WTC11 (cell line): ENCODE measurements around the gene HYDIN. TPM values are rescaled to one million over a fixed set of nuclear protein-coding genes. Genes with fewer than 3 reads are reported as not detected.

ENCODE experiments used
- ATAC-seq: fragments of 200-7000 bp; cut with Tn5 transposase; 2 replicates; pipeline ENCODE4 v1.10.0; 2021; ENCODE audit warnings: mild to moderate bottlenecking, moderate library complexity
- CTCF ChIA-PET: fragments of 300-600 bp; sonication (Branson Sonifier 250); formaldehyde crosslinking; loops from one replicate; lab custom pipeline; 2021; ENCODE audit warnings: antibody characterized with exemption; lab: Charles Lee
- POLR2A ChIA-PET: fragments of 350-600 bp; sonication (Branson Sonifier 250); formaldehyde crosslinking; loops from one replicate; lab custom pipeline; 2021; ENCODE audit warnings: antibody characterized with exemption; lab: Charles Lee
- DNase-seq: peaks from one replicate; pipeline ENCODE4 v3.0.0; 2021; ENCODE audit warnings: low spot score
- H3K27ac Mint-ChIP-seq: 2 replicates; pipeline ENCODE4 v1.8.0; 2021; ENCODE audit warnings: mixed read lengths
- H3K27me3 Mint-ChIP-seq: 2 replicates; pipeline ENCODE4 v1.8.0; 2021; ENCODE audit warnings: low read depth, mild to moderate bottlenecking, moderate library complexity, mixed read lengths
- H3K36me3 Mint-ChIP-seq: 2 replicates; pipeline ENCODE4 v1.8.0; 2021; ENCODE audit warnings: mixed read lengths
- H3K4me1 Mint-ChIP-seq: 2 replicates; pipeline ENCODE4 v1.8.0; 2022; ENCODE audit warnings: mixed read lengths
- H3K4me3 Mint-ChIP-seq: 2 replicates; pipeline ENCODE4 v1.8.0; 2021; ENCODE audit warnings: mild to moderate bottlenecking, moderate library complexity, mixed read lengths
- H3K9me3 Mint-ChIP-seq: 2 replicates; pipeline ENCODE4 v1.8.0; 2021; ENCODE audit warnings: mixed read lengths
- ESRRA ChIP-seq: sonication (generic); formaldehyde crosslinking; IDR thresholded peaks from 2 replicates; pipeline ENCODE4 v1.8.1; 2022; ENCODE audit warnings: mild to moderate bottlenecking, missing genetic modification reagents, borderline replicate concordance
- FOXP1 ChIP-seq: sonication (generic); formaldehyde crosslinking; IDR thresholded peaks from 2 replicates; pipeline ENCODE4 v1.8.0; 2022; ENCODE audit warnings: missing genetic modification reagents, mild to moderate bottlenecking, moderate library complexity, borderline replicate concordance
- GTF2I ChIP-seq: fragments of 250-450 bp; sonication (Bioruptor Pico); conservative IDR thresholded peaks from 2 replicates; pipeline ENCODE4 v1.4.0; 2021; ENCODE audit warnings: mild to moderate bottlenecking
- HMGA2 ChIP-seq: fragments of 250-450 bp; sonication (Bioruptor Pico); IDR thresholded peaks from 2 replicates; pipeline ENCODE4 v1.4.0; 2021; ENCODE audit warnings: mild to moderate bottlenecking, moderate library complexity
- JUN ChIP-seq: sonication (generic); formaldehyde crosslinking; IDR thresholded peaks from 2 replicates; pipeline ENCODE4 v1.8.0; 2023; ENCODE audit warnings: mild to moderate bottlenecking, missing genetic modification reagents
- KAT7 ChIP-seq: sonication (generic); formaldehyde crosslinking; IDR thresholded peaks from 2 replicates; pipeline ENCODE4 v1.8.1; 2023; ENCODE audit warnings: missing genetic modification reagents, mild to moderate bottlenecking, borderline replicate concordance
- MAX ChIP-seq: sonication (generic); formaldehyde crosslinking; IDR thresholded peaks from 2 replicates; pipeline ENCODE4 v1.8.0; 2022; ENCODE audit warnings: mild to moderate bottlenecking, missing genetic modification reagents
- PREB ChIP-seq: sonication (generic); formaldehyde crosslinking; IDR thresholded peaks from 2 replicates; pipeline ENCODE4 v1.8.1; 2022; ENCODE audit warnings: mild to moderate bottlenecking, missing genetic modification reagents, moderate library complexity, borderline replicate concordance
- SOX15 ChIP-seq: fragments of 250-450 bp; sonication (Bioruptor Pico); IDR thresholded peaks from 2 replicates; pipeline ENCODE4 v1.9.0; 2021; ENCODE audit warnings: mild to moderate bottlenecking
- STAT6 ChIP-seq: sonication (generic); formaldehyde crosslinking; conservative IDR thresholded peaks from 2 replicates; pipeline ENCODE4 v1.8.1; 2023; ENCODE audit warnings: mild to moderate bottlenecking, low read depth, missing genetic modification reagents, moderate library complexity
- ZNF121 ChIP-seq: sonication (generic); formaldehyde crosslinking; IDR thresholded peaks from 2 replicates; pipeline ENCODE4 v1.8.0; 2023; ENCODE audit warnings: missing genetic modification reagents
- ZNF138 ChIP-seq: sonication (generic); formaldehyde crosslinking; conservative IDR thresholded peaks from 2 replicates; pipeline ENCODE4 v1.8.1; 2022; ENCODE audit warnings: mild to moderate bottlenecking, moderate library complexity, missing genetic modification reagents
- ZNF263 ChIP-seq: sonication (generic); formaldehyde crosslinking; IDR thresholded peaks from 2 replicates; pipeline ENCODE4 v1.8.1; 2022; ENCODE audit warnings: low read depth, mild to moderate bottlenecking, moderate library complexity, missing genetic modification reagents
- ZNF317 ChIP-seq: sonication (generic); formaldehyde crosslinking; IDR thresholded peaks from 2 replicates; pipeline ENCODE4 v1.8.1; 2023; ENCODE audit warnings: low read depth, mild to moderate bottlenecking, moderate library complexity, missing genetic modification reagents, borderline replicate concordance
- ZNF396 ChIP-seq: fragments of 250-450 bp; sonication (Bioruptor Pico); IDR thresholded peaks from 2 replicates; pipeline ENCODE4 v1.8.0; 2021; ENCODE audit warnings: mild to moderate bottlenecking, moderate library complexity, borderline replicate concordance
- total RNA-seq: library from RNA; stranded (reverse); gene quantifications from 3 replicates; pipeline ENCODE4 v1.2.3, GENCODE V29; 2021
- TF ChIP-seq, protein P1 (sequence below): fragments of 250-450 bp; sonication (Bioruptor Pico); conservative IDR thresholded peaks from 2 replicates; pipeline ENCODE4 v1.9.0; 2021; ENCODE audit warnings: mild to moderate bottlenecking
- TF ChIP-seq, protein P2 (sequence below): fragments of 250-450 bp; sonication (Bioruptor Pico); IDR thresholded peaks from 2 replicates; pipeline ENCODE4 v1.9.0; 2021; ENCODE audit warnings: mild to moderate bottlenecking

The HYDIN gene
- total RNA-seq, 1 experiment from 2014 or later: 2.6 TPM

DNA sequence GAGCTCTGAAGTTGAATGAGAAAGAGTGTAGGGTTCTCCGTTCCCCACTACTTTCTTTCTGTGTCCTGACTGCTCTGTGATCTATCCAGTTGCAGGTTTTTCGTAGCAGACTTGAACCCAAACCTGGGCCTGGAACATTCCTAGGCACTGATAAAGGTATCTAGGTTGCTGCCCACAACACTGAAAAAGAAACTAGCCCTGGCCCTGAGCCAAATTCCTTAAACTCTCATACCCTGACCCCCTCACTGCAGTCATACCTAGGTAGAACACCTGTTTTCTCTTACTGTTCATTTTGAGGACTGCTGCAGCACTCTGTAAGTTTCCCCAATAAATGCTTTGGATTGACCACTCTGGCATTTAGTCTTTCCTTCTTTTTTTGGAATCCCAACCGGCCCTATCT lies 5.4 kb downstream of the HYDIN start:
- H3K4me3 Mint-ChIP-seq: no peak overlapping the region
- DNase-seq (no peak), ATAC-seq (no peak)
- H3K27me3 Mint-ChIP-seq: peaks cover 17% of the 10 kb centered on the region
- peaks cover 8% of the 10 kb centered on the region for H3K4me1 Mint-ChIP-seq
- TF ChIP-seq ZNF317 (CRISPR knock-in tag): no peak
- TF ChIP-seq, protein P1, sequence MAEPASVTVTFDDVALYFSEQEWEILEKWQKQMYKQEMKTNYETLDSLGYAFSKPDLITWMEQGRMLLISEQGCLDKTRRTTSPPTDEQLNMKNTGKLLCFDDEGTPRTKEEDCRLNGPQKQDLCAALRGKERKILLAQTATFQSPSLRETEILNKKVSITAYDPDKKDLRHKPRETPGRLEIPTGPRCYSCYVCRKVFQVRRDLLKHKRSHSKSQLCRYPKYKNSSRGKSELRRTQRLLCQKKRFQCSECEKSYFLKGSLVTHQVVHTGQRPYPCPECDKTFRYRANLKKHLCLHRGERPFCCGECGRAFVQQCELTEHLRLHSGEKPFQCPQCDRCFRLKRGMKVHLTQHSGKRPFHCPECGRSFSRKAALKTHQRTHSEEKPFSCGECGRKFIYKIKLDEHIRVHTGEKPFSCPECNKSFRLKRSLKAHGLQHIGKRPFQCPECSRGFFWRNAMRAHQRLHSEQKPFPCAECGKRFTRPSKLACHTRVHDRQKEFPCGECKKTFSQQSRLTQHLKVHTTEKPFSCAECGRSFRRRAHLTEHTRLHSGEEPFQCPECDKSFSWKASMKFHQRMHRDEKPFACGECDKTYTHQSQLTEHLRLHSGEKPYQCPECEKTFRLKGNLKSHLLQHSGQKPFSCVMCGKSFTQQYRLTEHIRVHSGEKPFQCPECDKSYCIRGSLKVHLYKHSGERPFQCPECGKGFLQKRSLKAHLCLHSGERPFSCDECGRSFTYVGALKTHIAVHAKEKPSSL: no peak
- no peak for TF ChIP-seq PREB
- no peak for TF ChIP-seq FOXP1 (CRISPR knock-in tag)
- no peak for TF ChIP-seq ZNF121 (CRISPR knock-in tag)
- TF ChIP-seq ZNF396 (CRISPR knock-in tag): no peak
- no peak for TF ChIP-seq GTF2I (CRISPR knock-in tag)
- no peak for TF ChIP-seq KAT7 (CRISPR knock-in tag)
- TF ChIP-seq SOX15 (CRISPR knock-in tag): no peak
- no peak for TF ChIP-seq ZNF263
- no peak for TF ChIP-seq STAT6 (CRISPR knock-in tag)
- TF ChIP-seq MAX: no peak
- no peak overlapping the region for H3K27ac Mint-ChIP-seq
- H3K9me3 Mint-ChIP-seq: peaks cover 65% of the 10 kb centered on the region
- peaks cover 44% of the 10 kb centered on the region for H3K36me3 Mint-ChIP-seq
- POLR2A ChIA-PET: no interaction called here
- CTCF ChIA-PET: no interaction called here

DNA sequence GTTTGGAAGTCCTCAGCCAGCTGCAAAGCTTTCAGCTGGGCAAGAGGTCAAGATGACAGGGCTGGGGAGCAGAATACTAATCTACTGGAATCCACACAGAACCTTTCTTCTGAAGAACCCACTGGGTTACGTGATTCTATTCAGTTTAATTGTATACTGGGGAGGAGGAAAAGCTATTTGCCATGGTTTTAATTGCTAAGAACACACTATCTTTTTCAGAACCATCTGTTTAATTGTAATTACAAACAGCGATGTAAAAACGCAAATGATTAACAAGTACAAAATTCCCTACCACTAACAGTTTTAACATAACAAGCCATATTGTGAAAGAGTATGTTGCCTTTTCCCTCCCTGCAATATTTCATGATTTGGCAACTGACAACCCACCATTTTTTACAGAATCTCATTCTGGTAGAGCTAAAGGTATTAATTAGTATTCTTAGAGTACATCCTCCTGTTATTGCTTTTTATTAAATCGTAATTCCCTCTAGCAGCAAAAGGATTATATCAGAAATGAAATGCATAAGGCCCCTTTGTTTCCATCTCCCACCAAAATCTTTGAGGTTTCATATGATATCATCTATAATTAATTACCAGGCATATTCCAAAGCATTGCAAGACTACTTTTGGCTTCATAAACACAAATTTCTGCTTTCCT lies 12.1 kb downstream of the HYDIN start:
- no peak for ATAC-seq
- Mint-ChIP-seq H3K36me3 (no peaks in the 10 kb centered on the region), H3K4me3 (no peak overlapping the region), H3K9me3 (peaks cover 16% of the 10 kb centered on the region), H3K4me1 (peaks cover 19% of the 10 kb centered on the region), H3K27me3 (no peaks in the 10 kb centered on the region), H3K27ac (no peak overlapping the region)
- ChIA-PET POLR2A (no interaction called here), CTCF (interaction anchor here (1.3 to 1.6 kb wide), 2 partner anchors 31 to 93 kb away, joined by 4 to 7 read pairs; no protein-coding TSS in a partner anchor)
- TF ChIP-seq JUN (CRISPR knock-in tag): no peak
- no peak for TF ChIP-seq ESRRA (CRISPR knock-in tag)
- no peak for DNase-seq

- TF ChIP-seq, protein P2, sequence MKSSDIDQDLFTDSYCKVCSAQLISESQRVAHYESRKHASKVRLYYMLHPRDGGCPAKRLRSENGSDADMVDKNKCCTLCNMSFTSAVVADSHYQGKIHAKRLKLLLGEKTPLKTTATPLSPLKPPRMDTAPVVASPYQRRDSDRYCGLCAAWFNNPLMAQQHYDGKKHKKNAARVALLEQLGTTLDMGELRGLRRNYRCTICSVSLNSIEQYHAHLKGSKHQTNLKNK: no peak
- TF ChIP-seq ZNF138 (CRISPR knock-in tag): no peak
- TF ChIP-seq HMGA2 (CRISPR knock-in tag): no peak
- TF ChIP-seq PREB: no peak
- TF ChIP-seq, all 79 proteins: peak for 0
- no peak overlapping the region for H3K27ac Mint-ChIP-seq
- H3K9me3 Mint-ChIP-seq: peaks cover 8% of the 10 kb centered on the region
- H3K4me1 Mint-ChIP-seq: peaks cover 17% of the 10 kb centered on the region
- ATAC-seq (no peak), DNase-seq (no peak)
- POLR2A ChIA-PET: no interaction called here
- no peaks in the 10 kb centered on the region for H3K27me3 Mint-ChIP-seq
- no peaks in the 10 kb centered on the region for H3K36me3 Mint-ChIP-seq
- H3K4me3 Mint-ChIP-seq: no peak overlapping the region
- CTCF ChIA-PET: interaction anchor here (1.3 to 1.6 kb wide), 2 partner anchors 32 to 94 kb away, joined by 4 to 7 read pairs; no protein-coding TSS in a partner anchor
Measured at GRCh38 chr16:71217506-71217905, 13.0 kb downstream of the HYDIN start.
